Neuron (in vitro differentiated cells): Measurements from ENCODE around the gene TNFSF12.
"Not testable (repeated sequence)": the region's sequence is repeated elsewhere in the genome, so short reads cannot be mapped to it uniquely, and the experiment has no call there.

ENCODE experiments used
- H2AFZ ChIP-seq: one replicate; pipeline ENCODE4 v1.6.1; 2013; ENCODE audit warnings: low read depth, mild to moderate bottlenecking, inconsistent platforms, low read length, moderate library complexity
- H3K27me3 ChIP-seq: one replicate; pipeline ENCODE4 v1.6.1; 2013; ENCODE audit warnings: low read length; ENCODE audit not compliant: insufficient read depth
- H3K36me3 ChIP-seq: one replicate; pipeline ENCODE4 v1.6.1; 2013; ENCODE audit warnings: low read length; ENCODE audit not compliant: insufficient read depth
- H3K4me1 ChIP-seq: one replicate; pipeline ENCODE4 v1.6.1; 2013; ENCODE audit warnings: low read length; ENCODE audit not compliant: insufficient read depth
- H3K4me3 ChIP-seq: 2 replicates; pipeline ENCODE4 v1.5.1; 2013; ENCODE audit warnings: mild to moderate bottlenecking, low read length, moderate library complexity
- H3K9me3 ChIP-seq: one replicate; pipeline ENCODE4 v1.6.1; 2013; ENCODE audit warnings: low read length

TNFSF12 gene

DNA sequence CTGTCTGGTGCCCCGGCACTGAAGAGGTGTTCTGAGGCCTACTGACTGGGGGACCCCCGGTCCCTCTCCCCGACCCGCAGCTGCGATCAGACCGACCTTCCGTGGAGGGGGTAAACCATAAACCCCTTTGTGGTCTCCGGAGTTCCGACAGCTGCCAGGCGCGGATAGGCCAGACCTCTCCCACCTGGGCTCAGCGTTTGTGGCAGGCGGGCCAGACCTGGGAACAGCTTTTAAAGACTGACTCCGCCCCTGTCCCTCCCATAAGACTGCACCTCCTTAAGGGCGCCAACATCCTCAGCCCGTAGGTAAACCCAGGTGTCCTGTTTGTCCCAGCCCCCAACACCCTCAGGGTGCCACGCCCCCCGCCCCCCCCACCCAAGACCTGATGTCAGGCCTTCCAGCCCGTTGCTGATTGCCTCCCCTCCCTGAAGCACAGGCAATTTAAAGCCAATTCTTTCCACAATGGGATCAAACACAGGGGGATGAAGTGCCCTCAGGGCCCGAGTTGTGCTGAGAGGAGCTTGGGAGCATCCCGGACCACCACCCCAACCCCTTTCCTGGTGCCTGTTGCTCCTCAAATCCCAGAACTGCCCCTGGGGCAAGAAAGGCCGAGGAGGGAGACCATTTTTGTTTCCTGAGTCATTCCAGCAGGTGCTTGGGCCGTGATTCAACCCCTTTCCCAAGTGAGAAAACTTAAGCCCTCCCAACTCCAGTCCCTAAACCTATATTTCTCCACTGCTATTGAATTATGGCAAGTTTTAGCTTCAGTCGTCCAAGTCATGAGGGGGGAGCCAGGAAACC is 41.2 kb downstream of the TNFSF12 start, which contains the start of gene SOX15:
TSS of gene SOX15 (minus strand) at position 204 of the 801 bp plus-strand sequence. CDS start 418 bp downstream, outside the sequence.
- no peak within 1 kb of the TSS for H2AFZ ChIP-seq
- peaks cover 2% of the 10 kb centered on the region for H3K9me3 ChIP-seq
- peaks cover 79% of the 10 kb centered on the region for H3K36me3 ChIP-seq
- peaks cover 13% of the 10 kb centered on the region for H3K4me1 ChIP-seq
- no peak within 1 kb of the TSS for H3K4me3 ChIP-seq
- H3K27me3 ChIP-seq: no peaks in the 10 kb centered on the region

- no peak overlapping the region for H2AFZ ChIP-seq
- peaks cover 85% of the 10 kb centered on the region for H3K36me3 ChIP-seq
Measured at GRCh38 chr17:7590743-7591142, 41.9 kb downstream of the TNFSF12 start.

DNA sequence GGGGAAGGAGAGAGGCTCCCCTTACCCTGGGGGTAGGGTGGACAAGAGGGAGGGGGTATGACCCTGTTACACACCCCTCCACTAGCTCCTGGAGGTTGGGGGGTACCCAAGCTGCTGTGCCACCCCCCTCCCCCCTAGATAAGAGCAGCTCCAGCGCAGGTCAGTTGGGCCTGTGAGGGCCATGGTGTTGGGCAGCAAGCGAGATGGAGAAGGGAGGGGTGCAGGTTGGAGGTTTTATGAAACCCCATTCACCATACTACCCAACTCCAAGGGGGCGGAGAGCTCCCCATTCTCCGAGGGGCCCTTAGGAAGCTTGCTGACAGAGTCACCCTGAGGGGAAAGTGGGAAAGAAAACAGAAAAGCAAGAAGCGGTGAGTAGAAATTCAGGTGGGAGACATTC is 42.7 kb downstream of the TNFSF12 start:
- Histone ChIP-seq H3K9me3 (peaks cover 2% of the 10 kb centered on the region), H3K27me3 (no peaks in the 10 kb centered on the region), H3K4me3 (no peak overlapping the region), H3K4me1 (peaks cover 13% of the 10 kb centered on the region), H3K36me3 (peaks cover 86% of the 10 kb centered on the region), H2AFZ (no peak overlapping the region)

More at GRCh38 chr17:7590743-7591142, 41.9 kb downstream of the TNFSF12 start:
- H3K9me3 ChIP-seq: peaks cover 2% of the 10 kb centered on the region
- H3K4me3 ChIP-seq: no peak overlapping the region
- H3K4me1 ChIP-seq: peaks cover 13% of the 10 kb centered on the region
- no peaks in the 10 kb centered on the region for H3K27me3 ChIP-seq

DNA sequence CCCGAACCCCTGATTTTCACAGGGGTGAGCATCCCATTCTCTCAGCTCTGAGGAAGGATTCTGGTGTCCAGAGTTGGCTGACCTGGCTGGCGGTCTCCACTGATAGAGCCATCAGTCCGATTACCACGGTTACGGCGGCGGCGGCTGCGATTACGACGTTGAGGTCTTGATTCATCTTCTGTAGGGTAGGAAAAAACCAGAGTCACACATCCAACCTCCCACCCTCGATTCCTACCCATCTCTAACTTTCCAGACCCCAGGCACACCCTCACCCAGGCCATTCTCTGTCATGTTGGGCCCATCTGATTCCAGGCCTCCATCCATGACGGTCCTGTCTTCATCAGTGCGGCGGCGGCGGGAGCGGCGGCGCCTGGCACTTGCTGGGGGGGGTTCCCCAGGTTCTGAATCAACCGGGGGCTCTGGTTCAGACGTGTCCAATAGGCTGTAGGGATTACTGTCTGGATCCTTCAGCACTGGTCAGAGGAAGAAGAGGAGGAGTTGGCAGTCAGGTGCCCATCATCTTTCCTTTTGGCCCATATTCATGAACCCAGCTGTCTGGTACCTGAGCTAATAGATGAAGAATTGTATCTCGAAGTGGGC is 43.7 kb downstream of the TNFSF12 start:
- H3K36me3 ChIP-seq: peaks cover 87% of the 10 kb centered on the region
- no peaks in the 10 kb centered on the region for H3K27me3 ChIP-seq
- H3K4me1 ChIP-seq: peaks cover 13% of the 10 kb centered on the region
- no peak overlapping the region for H2AFZ ChIP-seq
- H3K9me3 ChIP-seq: peaks cover 2% of the 10 kb centered on the region
- H3K4me3 ChIP-seq: no peak overlapping the region

GRCh38 chr17:7593296-7593695 is 44.4 kb downstream of the TNFSF12 start:
- Histone ChIP-seq H3K4me1 (peaks cover 13% of the 10 kb centered on the region), H2AFZ (no peak overlapping the region), H3K36me3 (peaks cover 79% of the 10 kb centered on the region), H3K9me3 (peaks cover 2% of the 10 kb centered on the region), H3K4me3 (no peak overlapping the region), H3K27me3 (no peaks in the 10 kb centered on the region)

DNA sequence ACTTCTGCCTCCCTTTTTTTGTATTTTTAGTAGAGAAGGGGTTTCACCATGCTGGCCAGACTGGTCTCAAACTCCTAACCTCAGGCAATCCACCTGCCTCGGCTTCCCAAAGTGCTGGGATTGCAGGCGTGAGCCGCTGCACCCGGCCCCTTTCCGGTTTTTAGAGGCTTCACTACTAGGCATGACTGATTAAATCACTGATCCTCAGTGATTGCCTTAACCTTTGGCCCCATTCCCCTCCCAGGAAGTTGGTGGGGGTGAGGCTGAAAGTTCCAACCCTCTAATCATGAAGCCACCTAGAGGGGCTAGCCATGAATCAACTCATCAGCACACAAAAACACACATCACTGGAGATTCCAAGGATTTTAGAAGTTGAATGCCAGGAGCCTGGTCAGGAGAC is 48.7 kb downstream of the TNFSF12 start:
- H3K36me3 ChIP-seq: peaks cover 75% of the 10 kb centered on the region
- not testable (repeated sequence) for H3K27me3 ChIP-seq, H3K9me3 ChIP-seq, H3K4me3 ChIP-seq, H3K4me1 ChIP-seq, H2AFZ ChIP-seq

GRCh38 chr17:7606280-7606679 is 57.4 kb downstream of the TNFSF12 start:
- H3K4me3 ChIP-seq: no peak overlapping the region
- peaks cover 65% of the 10 kb centered on the region for H3K36me3 ChIP-seq
- H3K4me1 ChIP-seq: no peaks in the 10 kb centered on the region
- no peaks in the 10 kb centered on the region for H3K9me3 ChIP-seq
- H3K27me3 ChIP-seq: no peaks in the 10 kb centered on the region
- no peak overlapping the region for H2AFZ ChIP-seq
